GM12801 (cell line): ENCODE data around the gene LRRFIP1.

Experiments
- CTCF ChIP-seq: IDR thresholded peaks from one replicate; pipeline ENCODE4 v1.5.1; 2011; ENCODE audit warnings: control low read depth; ENCODE audit not compliant: insufficient read length; ENCODE audit errors: extremely low read depth

LRRFIP1 gene

GRCh38 chr2:237593596-237594320 lies 33.6 kb upstream of the LRRFIP1 start:
- no peak for TF ChIP-seq CTCF

- TF ChIP-seq CTCF, result no peak
These were observed 32.9 kb upstream of the LRRFIP1 start for GRCh38 chr2:237594514-237594871.

- TF ChIP-seq CTCF, result no peak
These were observed 30.7 kb upstream of the LRRFIP1 start for GRCh38 chr2:237596520-237597195.

- TF ChIP-seq CTCF, result no peak
These were observed 29.9 kb upstream of the LRRFIP1 start for GRCh38 chr2:237597196-237598145.

- TF ChIP-seq CTCF, result no peak
These were observed 28.7 kb upstream of the LRRFIP1 start for GRCh38 chr2:237598468-237599208.

- no peak for TF ChIP-seq CTCF
These were observed 27.8 kb upstream of the LRRFIP1 start for GRCh38 chr2:237599465-237600110.
